GM23338 (cell line): Measurements from ENCODE around the gene ADAMTS1.

Experiments
- CREB1 ChIP-seq: fragments of 250-450 bp; sonication (Bioruptor Pico); IDR thresholded peaks from 2 replicates; pipeline ENCODE4 v1.5.0; 2020; ENCODE audit warnings: low read depth, mild to moderate bottlenecking, moderate library complexity
- CTCF ChIP-seq, 2 experiments: fragments of 200-600 bp in 1 of 2; sonication (generic) in 1 of 2; conservative IDR thresholded peaks; 2 replicates each; pipeline versions ENCODE4 v1.5.1 to v1.6.1; 2016 to 2017; ENCODE audit warnings: antibody characterized with exemption in 2 of 2, low read depth in 2 of 2, mild to moderate bottlenecking in 2 of 2, moderate library complexity in 1 of 2
- EZH2 ChIP-seq: fragments of 200-600 bp; sonication (generic); IDR thresholded peaks from one replicate; pipeline ENCODE4 v1.8.0; 2017; ENCODE audit warnings: antibody characterized with exemption, mild to moderate bottlenecking, low read depth; ENCODE audit not compliant: unreplicated experiment
- EZH2phosphoT487 ChIP-seq: fragments of 200-600 bp; sonication (generic); IDR thresholded peaks from one replicate; pipeline ENCODE4 v1.8.1; 2018; ENCODE audit warnings: antibody characterized with exemption; ENCODE audit not compliant: unreplicated experiment
- JUNB ChIP-seq: IDR thresholded peaks from one replicate; pipeline ENCODE4 v1.6.1; 2016; ENCODE audit warnings: antibody characterized with exemption; ENCODE audit not compliant: unreplicated experiment
- NANOG ChIP-seq: IDR thresholded peaks from 2 replicates; pipeline ENCODE4 v1.6.1; 2016; ENCODE audit warnings: antibody characterized with exemption, borderline replicate concordance
- POLR2AphosphoS5 ChIP-seq: IDR thresholded peaks from 2 replicates; pipeline ENCODE4 v1.6.1; 2016; ENCODE audit warnings: antibody characterized with exemption, low read depth
- STAT1 ChIP-seq: IDR thresholded peaks from one replicate; pipeline ENCODE4 v1.6.1; 2016; ENCODE audit warnings: antibody characterized with exemption; ENCODE audit not compliant: unreplicated experiment
- ZNF331 ChIP-seq: fragments of 250-450 bp; sonication (Bioruptor Pico); IDR thresholded peaks from 2 replicates; pipeline ENCODE4 v1.5.0; 2020; ENCODE audit warnings: low read depth, mild to moderate bottlenecking, moderate library complexity
- TF ChIP-seq, protein P1 (sequence below): IDR thresholded peaks from one replicate; pipeline ENCODE4 v1.6.1; 2018; ENCODE audit warnings: antibody characterized with exemption; ENCODE audit not compliant: unreplicated experiment
- TF ChIP-seq, protein P2 (sequence below): fragments of 250-450 bp; sonication (Bioruptor Pico); IDR thresholded peaks from 2 replicates; pipeline ENCODE4 v1.5.0; 2020; ENCODE audit warnings: mild to moderate bottlenecking, moderate library complexity

- TF ChIP-seq EZH2phosphoT487 (no peak), CTCF (conservative IDR thresholded peaks at IDR 0.05; ENCODE audit: low read depth in 2 of 2) (no peak), EZH2 (no peak), POLR2AphosphoS5 (no peak), STAT1 (no peak), JUNB (no peak), CREB1 (no peak), ZNF331 (CRISPR knock-in tag) (no peak), NANOG (no peak)
- TF ChIP-seq, protein P1, sequence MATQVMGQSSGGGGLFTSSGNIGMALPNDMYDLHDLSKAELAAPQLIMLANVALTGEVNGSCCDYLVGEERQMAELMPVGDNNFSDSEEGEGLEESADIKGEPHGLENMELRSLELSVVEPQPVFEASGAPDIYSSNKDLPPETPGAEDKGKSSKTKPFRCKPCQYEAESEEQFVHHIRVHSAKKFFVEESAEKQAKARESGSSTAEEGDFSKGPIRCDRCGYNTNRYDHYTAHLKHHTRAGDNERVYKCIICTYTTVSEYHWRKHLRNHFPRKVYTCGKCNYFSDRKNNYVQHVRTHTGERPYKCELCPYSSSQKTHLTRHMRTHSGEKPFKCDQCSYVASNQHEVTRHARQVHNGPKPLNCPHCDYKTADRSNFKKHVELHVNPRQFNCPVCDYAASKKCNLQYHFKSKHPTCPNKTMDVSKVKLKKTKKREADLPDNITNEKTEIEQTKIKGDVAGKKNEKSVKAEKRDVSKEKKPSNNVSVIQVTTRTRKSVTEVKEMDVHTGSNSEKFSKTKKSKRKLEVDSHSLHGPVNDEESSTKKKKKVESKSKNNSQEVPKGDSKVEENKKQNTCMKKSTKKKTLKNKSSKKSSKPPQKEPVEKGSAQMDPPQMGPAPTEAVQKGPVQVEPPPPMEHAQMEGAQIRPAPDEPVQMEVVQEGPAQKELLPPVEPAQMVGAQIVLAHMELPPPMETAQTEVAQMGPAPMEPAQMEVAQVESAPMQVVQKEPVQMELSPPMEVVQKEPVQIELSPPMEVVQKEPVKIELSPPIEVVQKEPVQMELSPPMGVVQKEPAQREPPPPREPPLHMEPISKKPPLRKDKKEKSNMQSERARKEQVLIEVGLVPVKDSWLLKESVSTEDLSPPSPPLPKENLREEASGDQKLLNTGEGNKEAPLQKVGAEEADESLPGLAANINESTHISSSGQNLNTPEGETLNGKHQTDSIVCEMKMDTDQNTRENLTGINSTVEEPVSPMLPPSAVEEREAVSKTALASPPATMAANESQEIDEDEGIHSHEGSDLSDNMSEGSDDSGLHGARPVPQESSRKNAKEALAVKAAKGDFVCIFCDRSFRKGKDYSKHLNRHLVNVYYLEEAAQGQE: no peak
- TF ChIP-seq, protein P2, sequence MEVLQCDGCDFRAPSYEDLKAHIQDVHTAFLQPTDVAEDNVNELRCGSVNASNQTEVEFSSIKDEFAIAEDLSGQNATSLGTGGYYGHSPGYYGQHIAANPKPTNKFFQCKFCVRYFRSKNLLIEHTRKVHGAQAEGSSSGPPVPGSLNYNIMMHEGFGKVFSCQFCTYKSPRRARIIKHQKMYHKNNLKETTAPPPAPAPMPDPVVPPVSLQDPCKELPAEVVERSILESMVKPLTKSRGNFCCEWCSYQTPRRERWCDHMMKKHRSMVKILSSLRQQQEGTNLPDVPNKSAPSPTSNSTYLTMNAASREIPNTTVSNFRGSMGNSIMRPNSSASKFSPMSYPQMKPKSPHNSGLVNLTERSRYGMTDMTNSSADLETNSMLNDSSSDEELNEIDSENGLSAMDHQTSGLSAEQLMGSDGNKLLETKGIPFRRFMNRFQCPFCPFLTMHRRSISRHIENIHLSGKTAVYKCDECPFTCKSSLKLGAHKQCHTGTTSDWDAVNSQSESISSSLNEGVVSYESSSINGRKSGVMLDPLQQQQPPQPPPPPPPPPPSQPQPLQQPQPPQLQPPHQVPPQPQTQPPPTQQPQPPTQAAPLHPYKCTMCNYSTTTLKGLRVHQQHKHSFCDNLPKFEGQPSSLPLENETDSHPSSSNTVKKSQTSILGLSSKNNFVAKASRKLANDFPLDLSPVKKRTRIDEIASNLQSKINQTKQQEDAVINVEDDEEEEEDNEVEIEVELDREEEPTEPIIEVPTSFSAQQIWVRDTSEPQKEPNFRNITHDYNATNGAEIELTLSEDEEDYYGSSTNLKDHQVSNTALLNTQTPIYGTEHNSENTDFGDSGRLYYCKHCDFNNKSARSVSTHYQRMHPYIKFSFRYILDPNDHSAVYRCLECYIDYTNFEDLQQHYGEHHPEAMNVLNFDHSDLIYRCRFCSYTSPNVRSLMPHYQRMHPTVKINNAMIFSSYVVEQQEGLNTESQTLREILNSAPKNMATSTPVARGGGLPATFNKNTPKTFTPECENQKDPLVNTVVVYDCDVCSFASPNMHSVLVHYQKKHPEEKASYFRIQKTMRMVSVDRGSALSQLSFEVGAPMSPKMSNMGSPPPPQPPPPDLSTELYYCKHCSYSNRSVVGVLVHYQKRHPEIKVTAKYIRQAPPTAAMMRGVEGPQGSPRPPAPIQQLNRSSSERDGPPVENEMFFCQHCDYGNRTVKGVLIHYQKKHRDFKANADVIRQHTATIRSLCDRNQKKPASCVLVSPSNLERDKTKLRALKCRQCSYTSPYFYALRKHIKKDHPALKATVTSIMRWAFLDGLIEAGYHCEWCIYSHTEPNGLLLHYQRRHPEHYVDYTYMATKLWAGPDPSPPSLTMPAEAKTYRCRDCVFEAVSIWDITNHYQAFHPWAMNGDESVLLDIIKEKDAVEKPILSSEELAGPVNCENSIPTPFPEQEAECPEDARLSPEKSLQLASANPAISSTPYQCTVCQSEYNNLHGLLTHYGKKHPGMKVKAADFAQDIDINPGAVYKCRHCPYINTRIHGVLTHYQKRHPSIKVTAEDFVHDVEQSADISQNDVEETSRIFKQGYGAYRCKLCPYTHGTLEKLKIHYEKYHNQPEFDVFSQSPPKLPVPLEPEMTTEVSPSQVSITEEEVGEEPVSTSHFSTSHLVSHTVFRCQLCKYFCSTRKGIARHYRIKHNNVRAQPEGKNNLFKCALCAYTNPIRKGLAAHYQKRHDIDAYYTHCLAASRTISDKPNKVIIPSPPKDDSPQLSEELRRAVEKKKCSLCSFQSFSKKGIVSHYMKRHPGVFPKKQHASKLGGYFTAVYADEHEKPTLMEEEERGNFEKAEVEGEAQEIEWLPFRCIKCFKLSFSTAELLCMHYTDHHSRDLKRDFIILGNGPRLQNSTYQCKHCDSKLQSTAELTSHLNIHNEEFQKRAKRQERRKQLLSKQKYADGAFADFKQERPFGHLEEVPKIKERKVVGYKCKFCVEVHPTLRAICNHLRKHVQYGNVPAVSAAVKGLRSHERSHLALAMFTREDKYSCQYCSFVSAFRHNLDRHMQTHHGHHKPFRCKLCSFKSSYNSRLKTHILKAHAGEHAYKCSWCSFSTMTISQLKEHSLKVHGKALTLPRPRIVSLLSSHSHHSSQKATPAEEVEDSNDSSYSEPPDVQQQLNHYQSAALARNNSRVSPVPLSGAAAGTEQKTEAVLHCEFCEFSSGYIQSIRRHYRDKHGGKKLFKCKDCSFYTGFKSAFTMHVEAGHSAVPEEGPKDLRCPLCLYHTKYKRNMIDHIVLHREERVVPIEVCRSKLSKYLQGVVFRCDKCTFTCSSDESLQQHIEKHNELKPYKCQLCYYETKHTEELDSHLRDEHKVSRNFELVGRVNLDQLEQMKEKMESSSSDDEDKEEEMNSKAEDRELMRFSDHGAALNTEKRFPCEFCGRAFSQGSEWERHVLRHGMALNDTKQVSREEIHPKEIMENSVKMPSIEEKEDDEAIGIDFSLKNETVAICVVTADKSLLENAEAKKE (CRISPR knock-in tag): no peak
Measured at GRCh38 chr21:26800001-26800400, 45.2 kb downstream of the ADAMTS1 start.
